ENCODE results near the gene CIDEB. TPM values are rescaled to one million over a fixed set of nuclear protein-coding genes. Genes with fewer than 3 reads are reported as not detected.
A peak's percentile ranks its signal among the peaks of the same experiment; 100 is the strongest.

The CIDEB gene
- total and polyA plus RNA-seq, 9 of the 15 experiments (the other 6 are each of a cell fraction or from before 2014, with no cell fraction given) = 0.03 to 0.35 (median 0.09) TPM; not detected in 3

- Histone ChIP-seq H3K79me2 (ENCODE audit: control insufficient read depth, insufficient read depth, low read length) (no peaks in the 10 kb centered on the region), H3K9me1 (ENCODE audit: control insufficient read depth, insufficient read depth, low read length) (no peaks in the 10 kb centered on the region), H2AFZ (ENCODE audit: low read depth, low read length) (no peak overlapping the region), H3K27ac (ENCODE audit: extremely low read depth, low read depth, low read length) (no peak overlapping the region), H3K9me3 (replicated peaks; ENCODE audit: control insufficient read depth, insufficient read depth, low read depth, low read length) (no peaks in the 10 kb centered on the region), H3K36me3 (ENCODE audit: control insufficient read depth, insufficient read depth, low read length) (no peaks in the 10 kb centered on the region; the same call in 1 of the 3 replicates), H3K4me2 (ENCODE audit: insufficient read depth, low read length) (no peak overlapping the region), H3K4me3 (no peak overlapping the region), H3K9ac (ENCODE audit: insufficient read depth in 1 of 2, low read depth in 2 of 2, low read length in 2 of 2) (peak overlapping the region in 1 of 2 experiments; percentile 7; a peak in 2 of 4 replicates), H4K20me1 (replicated peaks; ENCODE audit: control insufficient read depth, insufficient read depth, low read length) (no peaks in the 10 kb centered on the region), H3K27me3 (ENCODE audit: control insufficient read depth in 2 of 2, insufficient read depth in 2 of 2, low read length in 2 of 2) (no peaks in the 10 kb centered on the region), H3K4me1 (replicated peaks in 1 of 2; ENCODE audit: control insufficient read depth in 2 of 2, insufficient read depth in 2 of 2, low read length in 2 of 2) (peaks cover 22 to 72% of the 10 kb centered on the region in 2 experiments; a peak in 4 of 5 replicates)
- CTCF ChIA-PET (ENCODE audit: low intra/inter-chr PET ratio) = no interaction called here
- no TSS peak for BruUV-seq (replicated peaks)
- WGBS (ENCODE audit: insufficient coverage, low coverage, missing lambda C conversion rate) = 80% methylated on average over 13 of the region's 18 CpGs
- TF ChIP-seq TAF1 (IDR thresholded peaks at IDR 0.05; ENCODE audit: control insufficient read depth, extremely low read depth, insufficient read depth, low read length, severe bottlenecking) = no peak
- TF ChIP-seq RBM14 (IDR thresholded peaks at IDR 0.05; ENCODE audit: borderline replicate concordance, insufficient read depth, low read depth, low read length) = no peak
- TF ChIP-seq SMARCB1 (IDR thresholded peaks at IDR 0.05; ENCODE audit: insufficient read length, low read depth) = no peak
- TF ChIP-seq PTBP1 (IDR thresholded peaks at IDR 0.05; ENCODE audit: low read depth, low read length) = no peak
- no peak for TF ChIP-seq ZBTB11 (CRISPR knock-in tag; IDR thresholded peaks at IDR 0.05)
- TF ChIP-seq E2F1 (CRISPR knock-in tag; IDR thresholded peaks at IDR 0.05) = no peak
- no peak for TF ChIP-seq ZNF133 (CRISPR knock-in tag; IDR thresholded peaks at IDR 0.05)
- TF ChIP-seq MLX (CRISPR knock-in tag; conservative IDR thresholded peaks at IDR 0.05) = no peak
- no peak for TF ChIP-seq ZBTB8A (IDR thresholded peaks at IDR 0.05; ENCODE audit: partially characterized antibody)
- no peak for TF ChIP-seq KLF16 (IDR thresholded peaks at IDR 0.05)
- POLR2A ChIA-PET = interaction anchor here (0.6 kb wide), 1 partner anchor 13 kb away, joined by 3 read pairs; the partner anchor contains the start of gene RABGGTA
- in situ Hi-C loops (cut with MboI) (no loop called here), intact Hi-C loops (cut with micrococcal nuclease) (no loop called here)
- DNase-seq (ENCODE audit: extremely low read depth in 1 of 4, low spot score in 3 of 4) (no peak), ATAC-seq (no peak), FAIRE-seq (no peak)
Measured at GRCh38 chr14:24258548-24259265, 49.1 kb downstream of the CIDEB start.

Data from K562 (cell line).